EL (cell line): Measurements from ENCODE around the gene TMEM150C.

Experiments used
- DNase-seq: peaks from one replicate; pipeline ENCODE4 v3.0.0-alpha.2; 2016

Gene TMEM150C

GRCh38 chr4:82469791-82470345, 91.9 kb downstream of the TMEM150C start:
- DNase-seq, result peak; percentile 60

GRCh38 chr4:82467471-82467870, 94.3 kb downstream of the TMEM150C start:
- no peak for DNase-seq

- no peak for DNase-seq
These were observed 98.6 kb downstream of the TMEM150C start for GRCh38 chr4:82463221-82463620.

- peak; percentile 81 for DNase-seq
These were observed 99.4 kb downstream of the TMEM150C start for GRCh38 chr4:82462415-82462831.

GRCh38 chr4:82461710-82462109, 100.1 kb downstream of the TMEM150C start:
- no peak for DNase-seq

- DNase-seq, result no peak
These were observed 103.1 kb downstream of the TMEM150C start for GRCh38 chr4:82458729-82459128.

GRCh38 chr4:82457266-82457665, 104.5 kb downstream of the TMEM150C start:
- DNase-seq, result no peak

GRCh38 chr4:82452026-82452425, 109.8 kb downstream of the TMEM150C start:
- no peak for DNase-seq

GRCh38 chr4:82450966-82451755, 110.6 kb downstream of the TMEM150C start:
- DNase-seq, result no peak

GRCh38 chr4:82447886-82448285, 113.9 kb downstream of the TMEM150C start:
- DNase-seq, result no peak

- DNase-seq, result no peak
These were observed 122.7 kb downstream of the TMEM150C start for GRCh38 chr4:82439088-82439487.

GRCh38 chr4:82437285-82438005, 124.3 kb downstream of the TMEM150C start:
- DNase-seq, result no peak

- no peak for DNase-seq
These were observed 125.0 kb downstream of the TMEM150C start for GRCh38 chr4:82436780-82437179.

- DNase-seq, result no peak
These were observed 125.7 kb downstream of the TMEM150C start for GRCh38 chr4:82436130-82436529.

GRCh38 chr4:82434949-82435348, 126.8 kb downstream of the TMEM150C start:
- no peak for DNase-seq

- DNase-seq, result no peak
These were observed 128.0 kb downstream of the TMEM150C start for GRCh38 chr4:82433791-82434190.
